Measurements from ENCODE around the gene GPC6. TPM values are rescaled to one million over a fixed set of nuclear protein-coding genes. Genes with fewer than 3 reads are reported as not detected.

The GPC6 gene
- total RNA-seq, 2 donors from 2014 or later = 1.6 to 4.0 TPM

DNA sequence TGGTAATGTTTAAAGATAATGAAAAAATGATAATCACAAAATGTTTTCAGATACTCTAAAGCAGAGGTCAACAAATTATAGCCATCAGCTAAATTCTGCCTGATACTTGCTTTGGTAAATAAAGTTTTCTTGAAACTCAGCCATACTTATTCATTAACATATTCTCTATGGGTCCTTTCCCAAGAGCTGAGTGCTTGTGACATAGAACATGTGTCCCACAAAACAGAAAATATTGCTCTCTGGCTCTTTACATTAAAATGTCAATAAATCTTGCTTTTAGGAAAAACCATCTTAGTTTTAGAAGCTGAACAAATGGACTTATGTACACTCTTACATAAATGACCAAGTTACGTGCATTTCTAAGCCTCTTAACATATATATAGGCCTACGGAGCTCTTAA is 945.8 kb downstream of the GPC6 start:
- no peaks in the 10 kb centered on the region for H3K9me3 ChIP-seq
- WGBS, 2 donors = 94 to 96% methylated on average over 2 of the region's 2 CpGs
- DNase-seq (no peak), ATAC-seq (no peak)
- peaks cover 10% of the 10 kb centered on the region for H3K4me1 ChIP-seq
- no peak overlapping the region for H3K4me3 ChIP-seq
- no peak overlapping the region for H3K27ac ChIP-seq
- H3K36me3 ChIP-seq (replicated peaks in 1 of 2; ENCODE audit: insufficient read depth in 1 of 2, low read depth in 2 of 2) = no peaks in the 10 kb centered on the region
- intact Hi-C loops (cut with DNase I) = no loop called here
- H3K27me3 ChIP-seq = no peaks in the 10 kb centered on the region
- no peak for TF ChIP-seq POLR2A (IDR thresholded peaks at IDR 0.05)
- TF ChIP-seq, protein P1, sequence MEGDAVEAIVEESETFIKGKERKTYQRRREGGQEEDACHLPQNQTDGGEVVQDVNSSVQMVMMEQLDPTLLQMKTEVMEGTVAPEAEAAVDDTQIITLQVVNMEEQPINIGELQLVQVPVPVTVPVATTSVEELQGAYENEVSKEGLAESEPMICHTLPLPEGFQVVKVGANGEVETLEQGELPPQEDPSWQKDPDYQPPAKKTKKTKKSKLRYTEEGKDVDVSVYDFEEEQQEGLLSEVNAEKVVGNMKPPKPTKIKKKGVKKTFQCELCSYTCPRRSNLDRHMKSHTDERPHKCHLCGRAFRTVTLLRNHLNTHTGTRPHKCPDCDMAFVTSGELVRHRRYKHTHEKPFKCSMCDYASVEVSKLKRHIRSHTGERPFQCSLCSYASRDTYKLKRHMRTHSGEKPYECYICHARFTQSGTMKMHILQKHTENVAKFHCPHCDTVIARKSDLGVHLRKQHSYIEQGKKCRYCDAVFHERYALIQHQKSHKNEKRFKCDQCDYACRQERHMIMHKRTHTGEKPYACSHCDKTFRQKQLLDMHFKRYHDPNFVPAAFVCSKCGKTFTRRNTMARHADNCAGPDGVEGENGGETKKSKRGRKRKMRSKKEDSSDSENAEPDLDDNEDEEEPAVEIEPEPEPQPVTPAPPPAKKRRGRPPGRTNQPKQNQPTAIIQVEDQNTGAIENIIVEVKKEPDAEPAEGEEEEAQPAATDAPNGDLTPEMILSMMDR (IDR thresholded peaks at IDR 0.05) = no peak

- Histone ChIP-seq H3K4me3 (no peak overlapping the region), H3K36me3 (replicated peaks in 1 of 2; ENCODE audit: insufficient read depth in 1 of 2, low read depth in 2 of 2) (no peaks in the 10 kb centered on the region), H3K27me3 (no peaks in the 10 kb centered on the region), H3K9me3 (no peaks in the 10 kb centered on the region), H3K4me1 (peaks cover 10% of the 10 kb centered on the region), H3K27ac (no peak overlapping the region)
- ATAC-seq = no peak
- TF ChIP-seq, protein P1 (IDR thresholded peaks at IDR 0.05) = no peak
- no peak for TF ChIP-seq POLR2A (IDR thresholded peaks at IDR 0.05)
- WGBS, 2 donors = 75 to 86% methylated on average over 4 of the region's 4 CpGs
- intact Hi-C loops (cut with DNase I) = no loop called here
- DNase-seq = no peak
Observed at GRCh38 chr13:94173312-94173854, 946.8 kb downstream of the GPC6 start.

DNA sequence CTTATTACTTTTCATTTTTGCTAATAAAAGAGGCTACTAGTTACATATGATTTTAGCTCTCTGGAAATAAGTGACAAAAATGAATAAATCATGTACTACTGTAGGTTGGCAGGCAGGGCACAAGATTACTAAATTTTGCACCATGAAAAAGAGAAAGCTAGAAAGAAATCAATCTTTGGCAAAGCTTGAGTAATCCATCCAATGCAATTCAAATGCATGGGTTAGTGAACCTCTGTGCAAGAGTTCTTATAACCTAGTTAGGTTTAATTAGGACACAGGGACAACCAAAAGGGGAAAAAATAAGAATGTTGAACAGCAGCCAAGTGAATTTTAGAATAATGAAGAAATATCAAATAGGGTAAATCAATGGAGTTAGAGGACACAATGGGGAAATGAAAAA is 947.4 kb downstream of the GPC6 start:
- no peak for ATAC-seq
- no peak overlapping the region for H3K4me3 ChIP-seq
- intact Hi-C loops (cut with DNase I) = no loop called here

DNA sequence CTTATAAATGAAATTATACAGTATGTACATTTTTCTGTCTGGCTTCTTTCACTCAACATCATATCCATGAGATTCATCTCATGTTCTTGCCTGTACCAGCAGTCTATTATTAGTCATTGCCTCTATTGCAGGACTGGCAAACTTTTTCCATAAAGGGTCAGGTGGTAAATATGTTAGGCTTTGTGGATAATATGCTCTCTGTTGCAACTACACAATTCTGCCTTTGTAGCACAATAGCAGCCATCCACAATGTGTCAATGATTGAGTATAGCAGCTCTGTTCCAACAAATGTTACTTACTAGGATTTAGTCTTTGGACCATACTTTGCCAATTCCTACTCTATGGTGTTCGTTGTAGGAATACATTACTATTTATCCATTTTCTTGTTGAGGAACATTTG is 948.5 kb downstream of the GPC6 start:
- TF ChIP-seq POLR2A (IDR thresholded peaks at IDR 0.05) = no peak
- TF ChIP-seq, protein P1 (IDR thresholded peaks at IDR 0.05) = no peak
- H3K4me1 ChIP-seq = peaks cover 10% of the 10 kb centered on the region
- WGBS, 2 donors = 88 to 91% methylated on average over 1 of the region's 1 CpG
- no peak for DNase-seq
- no peak for ATAC-seq
- no peak overlapping the region for H3K27ac ChIP-seq
- H3K4me3 ChIP-seq = no peak overlapping the region
- intact Hi-C loops (cut with DNase I) = no loop called here
- H3K27me3 ChIP-seq = no peaks in the 10 kb centered on the region
- no peaks in the 10 kb centered on the region for H3K9me3 ChIP-seq
- no peaks in the 10 kb centered on the region for H3K36me3 ChIP-seq (replicated peaks in 1 of 2; ENCODE audit: insufficient read depth in 1 of 2, low read depth in 2 of 2)

More for the DNA sequence above, 947.4 kb downstream of the GPC6 start:
- DNase-seq = no peak
- TF ChIP-seq POLR2A (IDR thresholded peaks at IDR 0.05) = no peak
- TF ChIP-seq, protein P1 (IDR thresholded peaks at IDR 0.05) = no peak
- no peak overlapping the region for H3K27ac ChIP-seq
- H3K4me1 ChIP-seq = peaks cover 10% of the 10 kb centered on the region
- H3K27me3 ChIP-seq = no peaks in the 10 kb centered on the region
- no peaks in the 10 kb centered on the region for H3K9me3 ChIP-seq
- H3K36me3 ChIP-seq (replicated peaks in 1 of 2; ENCODE audit: insufficient read depth in 1 of 2, low read depth in 2 of 2) = no peaks in the 10 kb centered on the region

GRCh38 chr13:94176561-94176960 is 950.0 kb downstream of the GPC6 start:
- WGBS, 2 donors = 58 to 73% methylated on average over 4 of the region's 4 CpGs
- DNase-seq = no peak
- Histone ChIP-seq H3K4me3 (no peak overlapping the region), H3K27me3 (no peaks in the 10 kb centered on the region), H3K27ac (no peak overlapping the region), H3K9me3 (no peaks in the 10 kb centered on the region), H3K36me3 (replicated peaks in 1 of 2; ENCODE audit: insufficient read depth in 1 of 2, low read depth in 2 of 2) (no peaks in the 10 kb centered on the region), H3K4me1 (peaks cover 10% of the 10 kb centered on the region)
- no peak for ATAC-seq
- intact Hi-C loops (cut with DNase I) = no loop called here
- TF ChIP-seq, protein P1 (IDR thresholded peaks at IDR 0.05) = no peak
